22Rv1 (cell line): ENCODE results near the gene ATP2A3.
"Not testable (repeated sequence)": the region's sequence is repeated elsewhere in the genome, so short reads cannot be mapped to it uniquely, and the experiment has no call there.

ENCODE experiments used
- H3K27ac ChIP-seq: fragments of 450-650 bp; 2 replicates; pipeline ENCODE4 v1.5.1; 2017
- ZFX ChIP-seq: fragments of 450-650 bp; IDR thresholded peaks from 2 replicates; pipeline ENCODE4 v1.6.1; 2017; ENCODE audit warnings: antibody characterized with exemption, borderline replicate concordance
- TF ChIP-seq, protein P1 (sequence below): fragments of 450-650 bp; IDR thresholded peaks from 2 replicates; pipeline ENCODE4 v1.5.1; 2017; ENCODE audit warnings: mild to moderate bottlenecking

Gene ATP2A3

GRCh38 chr17:3954086-3954485 is 10.2 kb downstream of the ATP2A3 start:
- no peak overlapping the region for H3K27ac ChIP-seq
- no peak for TF ChIP-seq ZFX
- TF ChIP-seq, protein P1, sequence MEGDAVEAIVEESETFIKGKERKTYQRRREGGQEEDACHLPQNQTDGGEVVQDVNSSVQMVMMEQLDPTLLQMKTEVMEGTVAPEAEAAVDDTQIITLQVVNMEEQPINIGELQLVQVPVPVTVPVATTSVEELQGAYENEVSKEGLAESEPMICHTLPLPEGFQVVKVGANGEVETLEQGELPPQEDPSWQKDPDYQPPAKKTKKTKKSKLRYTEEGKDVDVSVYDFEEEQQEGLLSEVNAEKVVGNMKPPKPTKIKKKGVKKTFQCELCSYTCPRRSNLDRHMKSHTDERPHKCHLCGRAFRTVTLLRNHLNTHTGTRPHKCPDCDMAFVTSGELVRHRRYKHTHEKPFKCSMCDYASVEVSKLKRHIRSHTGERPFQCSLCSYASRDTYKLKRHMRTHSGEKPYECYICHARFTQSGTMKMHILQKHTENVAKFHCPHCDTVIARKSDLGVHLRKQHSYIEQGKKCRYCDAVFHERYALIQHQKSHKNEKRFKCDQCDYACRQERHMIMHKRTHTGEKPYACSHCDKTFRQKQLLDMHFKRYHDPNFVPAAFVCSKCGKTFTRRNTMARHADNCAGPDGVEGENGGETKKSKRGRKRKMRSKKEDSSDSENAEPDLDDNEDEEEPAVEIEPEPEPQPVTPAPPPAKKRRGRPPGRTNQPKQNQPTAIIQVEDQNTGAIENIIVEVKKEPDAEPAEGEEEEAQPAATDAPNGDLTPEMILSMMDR: no peak

- H3K27ac ChIP-seq: no peak overlapping the region
- TF ChIP-seq ZFX: no peak
- TF ChIP-seq, protein P1: no peak
These were observed 10.7 kb downstream of the ATP2A3 start for GRCh38 chr17:3953542-3953941.

GRCh38 chr17:3952186-3952585 is 12.1 kb downstream of the ATP2A3 start:
- no peak for TF ChIP-seq ZFX
- TF ChIP-seq, protein P1: no peak
- no peak overlapping the region for H3K27ac ChIP-seq

GRCh38 chr17:3951420-3951819 is 12.8 kb downstream of the ATP2A3 start:
- no peak overlapping the region for H3K27ac ChIP-seq
- TF ChIP-seq, protein P1: no peak
- no peak for TF ChIP-seq ZFX

GRCh38 chr17:3951003-3951402 is 13.2 kb downstream of the ATP2A3 start:
- TF ChIP-seq, protein P1: no peak
- no peak for TF ChIP-seq ZFX

GRCh38 chr17:3950584-3950983 is 13.7 kb downstream of the ATP2A3 start:
- H3K27ac ChIP-seq: no peak overlapping the region
- TF ChIP-seq, protein P1: no peak
- TF ChIP-seq ZFX: no peak

More at GRCh38 chr17:3951003-3951402, 13.2 kb downstream of the ATP2A3 start:
- H3K27ac ChIP-seq: no peak overlapping the region

- TF ChIP-seq ZFX: no peak
- TF ChIP-seq, protein P1: no peak
- no peak overlapping the region for H3K27ac ChIP-seq
These were observed 14.8 kb downstream of the ATP2A3 start for GRCh38 chr17:3949418-3949817.

- not testable (repeated sequence) for H3K27ac ChIP-seq
These were observed 15.7 kb downstream of the ATP2A3 start for GRCh38 chr17:3948551-3948950.
